Testis (tissue), 2 donors: ENCODE results near the gene ZCCHC14.
"Not testable (repeated sequence)": the region's sequence is repeated elsewhere in the genome, so short reads cannot be mapped to it uniquely, and the experiment has no call there.

Experiments used
- CTCF ChIP-seq, 3 experiments: fragments of 450-650 bp in 2 of 3; fragments of 200-600 bp in 1 of 3; sonication (generic) in 1 of 3; IDR thresholded peaks; one replicate each; pipeline ENCODE4 v1.5.1; 2016 to 2019; ENCODE audit warnings: antibody characterized with exemption in 3 of 3, mild to moderate bottlenecking in 2 of 3, moderate library complexity in 1 of 3
- POLR2A ChIP-seq: fragments of 450-650 bp; IDR thresholded peaks from one replicate; pipeline ENCODE4 v1.6.1; 2017; ENCODE audit warnings: antibody characterized with exemption, mild to moderate bottlenecking, moderate library complexity

- not testable (repeated sequence) for TF ChIP-seq POLR2A; CTCF (IDR thresholded peaks at IDR 0.05)
These were observed 17.0 kb upstream of the ZCCHC14 start for GRCh38 chr16:87509778-87510177.
